BJ (cell line): ENCODE results near the gene MPL. TPM values are rescaled to one million over a fixed set of nuclear protein-coding genes. Genes with fewer than 3 reads are reported as not detected.

Experiments
- CTCF ChIA-PET: fragments of 350-600 bp; formaldehyde crosslinking; extraction: SDS; loops from one replicate; lab custom pipeline; 2021; ENCODE audit warnings: antibody characterized with exemption, inconsistent platforms; lab: Yijun Ruan, JAX
- POLR2A ChIA-PET: fragments of 300-600 bp; sonication (Branson Sonifier 250); formaldehyde crosslinking; extraction: SDS; loops from one replicate; lab custom pipeline; 2021; ENCODE audit warnings: antibody characterized with exemption; lab: Charles Lee
- DNase-seq: peaks from one replicate; pipeline ENCODE4 v3.0.0-alpha.2; 2011; ENCODE audit warnings: low read depth
- H3K27me3 ChIP-seq: 2 replicates; pipeline ENCODE4 v1.6.0; 2011; ENCODE audit warnings: low read length; ENCODE audit not compliant: control insufficient read depth, insufficient read depth
- H3K36me3 ChIP-seq: 2 replicates; pipeline ENCODE4 v1.5.1; 2011; ENCODE audit warnings: low read length; ENCODE audit not compliant: control insufficient read depth, insufficient read depth
- H3K4me3 ChIP-seq: 2 replicates; pipeline ENCODE4 v1.5.1; 2011; ENCODE audit warnings: low read depth, mild to moderate bottlenecking, control low read depth, low read length
- polyA minus RNA-seq: library from RNA; depleted of rRNA, polyadenylated mRNA; stranded (reverse); fragments of >200 nt; gene quantifications from 2 replicates; pipeline ENCODE4 v1.2.3, GENCODE V29; 2011; rRNA and poly(A)+ RNA removed
- polyA plus RNA-seq: library from polyadenylated mRNA; depleted of rRNA; stranded (reverse); fragments of >200 nt; gene quantifications from 2 replicates; pipeline ENCODE4 v1.2.3, GENCODE V29; 2011; rRNA removed
- TF ChIP-seq, protein P1 (sequence below): IDR thresholded peaks from 2 replicates; pipeline ENCODE4 v1.5.1; 2011; ENCODE audit warnings: low read depth, mild to moderate bottlenecking, control low read depth, inconsistent platforms, low read length, moderate library complexity; ENCODE audit not compliant: insufficient read depth

Gene MPL
- polyA plus RNA-seq (not detected in 2 replicates), polyA minus RNA-seq (0.67 TPM in 1 of 2 replicates, not detected in the other)

DNA sequence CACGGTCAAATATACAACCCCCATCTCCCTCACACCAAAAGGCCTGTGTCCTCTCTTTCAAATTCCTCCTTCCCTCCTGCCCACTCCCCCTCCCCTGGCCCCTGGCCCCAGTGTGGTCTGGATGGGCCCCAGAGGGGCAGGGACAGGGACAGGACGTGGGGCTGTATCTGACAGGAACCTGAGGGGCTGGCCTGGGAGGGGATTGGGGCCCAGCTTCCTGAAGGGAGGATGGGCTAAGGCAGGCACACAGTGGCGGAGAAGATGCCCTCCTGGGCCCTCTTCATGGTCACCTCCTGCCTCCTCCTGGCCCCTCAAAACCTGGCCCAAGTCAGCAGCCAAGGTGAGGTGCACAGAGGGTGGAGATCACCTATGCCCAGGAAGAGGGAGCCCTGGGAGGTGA is at the start of gene MPL:
MPL (plus strand) TSS at position 231 of the 400 bp plus-strand sequence; CDS start at position 262, 31 bp downstream.
- TF ChIP-seq, protein P1, sequence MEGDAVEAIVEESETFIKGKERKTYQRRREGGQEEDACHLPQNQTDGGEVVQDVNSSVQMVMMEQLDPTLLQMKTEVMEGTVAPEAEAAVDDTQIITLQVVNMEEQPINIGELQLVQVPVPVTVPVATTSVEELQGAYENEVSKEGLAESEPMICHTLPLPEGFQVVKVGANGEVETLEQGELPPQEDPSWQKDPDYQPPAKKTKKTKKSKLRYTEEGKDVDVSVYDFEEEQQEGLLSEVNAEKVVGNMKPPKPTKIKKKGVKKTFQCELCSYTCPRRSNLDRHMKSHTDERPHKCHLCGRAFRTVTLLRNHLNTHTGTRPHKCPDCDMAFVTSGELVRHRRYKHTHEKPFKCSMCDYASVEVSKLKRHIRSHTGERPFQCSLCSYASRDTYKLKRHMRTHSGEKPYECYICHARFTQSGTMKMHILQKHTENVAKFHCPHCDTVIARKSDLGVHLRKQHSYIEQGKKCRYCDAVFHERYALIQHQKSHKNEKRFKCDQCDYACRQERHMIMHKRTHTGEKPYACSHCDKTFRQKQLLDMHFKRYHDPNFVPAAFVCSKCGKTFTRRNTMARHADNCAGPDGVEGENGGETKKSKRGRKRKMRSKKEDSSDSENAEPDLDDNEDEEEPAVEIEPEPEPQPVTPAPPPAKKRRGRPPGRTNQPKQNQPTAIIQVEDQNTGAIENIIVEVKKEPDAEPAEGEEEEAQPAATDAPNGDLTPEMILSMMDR: no peak
- Histone ChIP-seq H3K4me3 (no peak within 1 kb of the TSS), H3K27me3 (peaks cover 10% of the 10 kb centered on the region; the same call in 1 of the 2 replicates), H3K36me3 (no peaks in the 10 kb centered on the region)
- CTCF ChIA-PET: no interaction called here
- no peak for DNase-seq
- POLR2A ChIA-PET: no interaction called here

DNA sequence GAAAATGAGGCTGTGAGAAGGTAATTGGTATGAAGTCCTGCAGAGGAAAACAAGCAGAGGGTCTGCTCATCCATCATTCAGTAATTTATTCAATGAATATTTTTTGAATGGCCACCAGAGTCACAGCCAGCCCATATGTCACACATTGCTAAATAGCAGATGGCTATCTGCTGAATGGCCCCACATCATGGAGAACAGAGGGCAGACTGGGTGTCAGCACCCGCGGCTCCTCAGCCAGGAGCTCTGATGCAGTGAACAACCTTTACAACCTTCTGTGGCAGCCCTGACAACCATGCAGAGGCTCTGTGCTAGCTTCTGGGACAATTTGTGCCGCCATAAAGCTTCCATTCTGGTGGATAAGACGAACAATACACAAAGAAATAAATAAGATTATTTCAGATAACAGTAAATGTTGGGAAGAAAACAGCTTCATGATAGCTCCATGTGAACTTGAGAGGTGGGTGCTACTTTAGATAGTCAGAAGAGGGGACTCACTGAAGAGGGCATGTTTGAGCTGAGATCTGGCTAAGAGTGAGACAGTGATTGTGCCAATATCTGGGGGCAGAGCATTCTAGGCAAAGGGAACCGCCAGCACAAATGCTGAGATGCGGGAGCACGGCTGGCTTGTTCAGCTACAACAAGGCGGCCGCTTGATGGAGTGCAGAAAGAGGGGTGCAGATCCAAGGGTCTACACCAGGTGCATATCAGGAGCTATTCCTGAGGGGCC is 49.4 kb upstream of the MPL start:
- Histone ChIP-seq H3K4me3 (no peak overlapping the region), H3K27me3 (peaks cover 5% of the 10 kb centered on the region), H3K36me3 (no peaks in the 10 kb centered on the region)
- DNase-seq: no peak
- POLR2A ChIA-PET: no interaction called here
- TF ChIP-seq, protein P1: no peak
- CTCF ChIA-PET: no interaction called here

DNA sequence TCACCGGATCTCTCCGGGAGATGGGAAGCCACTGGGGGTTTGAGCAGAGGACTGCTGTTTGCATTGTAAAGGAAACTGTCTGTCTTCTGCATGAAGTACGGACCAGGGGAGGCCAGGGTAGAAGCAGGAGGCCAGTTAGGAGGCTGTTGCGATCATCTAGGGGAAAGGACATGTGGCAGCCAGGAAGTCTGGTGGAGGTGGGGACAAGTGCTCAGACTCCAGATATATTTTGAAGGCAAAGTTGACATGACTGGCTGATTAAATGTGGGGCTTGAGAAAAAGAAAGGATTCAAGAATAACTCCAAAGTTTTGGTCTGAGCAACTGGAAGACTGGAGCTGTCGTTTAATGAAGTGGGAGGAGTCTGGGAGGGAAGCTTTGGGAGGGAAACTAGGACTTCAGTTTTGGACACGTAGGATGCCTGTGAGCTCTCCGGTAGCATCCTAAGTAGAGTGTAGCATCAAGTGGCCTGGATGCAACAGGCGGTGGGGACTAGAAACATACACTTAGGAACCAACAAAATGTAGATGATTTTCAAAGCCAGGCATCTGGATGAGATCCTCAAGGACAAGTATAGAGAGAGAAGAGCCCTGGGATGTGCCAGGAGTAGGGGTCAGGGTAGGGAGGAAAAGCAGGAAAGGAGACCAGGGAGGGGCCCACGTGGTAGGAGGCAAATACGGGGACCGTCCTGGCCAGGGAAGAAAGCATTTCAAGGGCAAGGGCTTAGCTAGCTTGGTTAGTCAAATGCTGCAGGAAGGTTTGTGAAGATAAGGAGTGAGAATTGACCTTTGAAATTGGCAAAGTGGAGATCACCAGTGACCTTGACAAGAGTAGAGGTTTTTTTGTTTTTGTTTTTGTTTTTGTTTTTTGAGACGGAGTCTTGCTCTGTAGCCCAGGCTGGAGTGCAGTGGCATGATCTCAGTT is 48.6 kb upstream of the MPL start:
- H3K36me3 ChIP-seq: no peaks in the 10 kb centered on the region
- H3K4me3 ChIP-seq: no peak overlapping the region
- H3K27me3 ChIP-seq: peaks cover 5% of the 10 kb centered on the region
- DNase-seq: no peak
- ChIA-PET POLR2A (no interaction called here), CTCF (interaction anchor here (0.6 kb wide), 1 partner anchor 834 kb away, joined by 3 read pairs; no protein-coding TSS in a partner anchor)
- TF ChIP-seq, protein P1: no peak

DNA sequence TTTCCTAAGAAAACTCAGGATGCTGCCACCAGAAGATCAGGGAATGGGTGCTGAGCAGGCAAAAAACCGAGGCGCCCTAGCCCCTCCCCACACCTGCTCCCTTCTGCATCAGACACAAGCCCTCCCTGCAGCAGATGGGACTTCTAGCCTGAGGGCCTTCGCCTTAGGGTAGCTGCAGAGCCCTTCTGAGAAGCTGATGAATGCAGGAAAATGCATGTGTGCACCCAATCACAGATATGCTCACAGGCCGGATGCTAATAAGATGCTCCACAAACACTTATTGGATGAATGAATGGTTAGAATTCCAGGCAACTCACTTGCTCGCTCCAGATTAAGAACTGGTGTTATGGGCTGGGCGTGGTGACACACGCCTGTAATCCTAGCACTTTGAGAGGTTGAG is 45.4 kb upstream of the MPL start:
- TF ChIP-seq, protein P1: no peak
- Histone ChIP-seq H3K27me3 (peaks cover 2% of the 10 kb centered on the region), H3K4me3 (no peak overlapping the region), H3K36me3 (no peaks in the 10 kb centered on the region)
- ChIA-PET POLR2A (interaction anchor here (1.2 kb wide), 1 partner anchor 31 kb away, joined by 6 read pairs; no protein-coding TSS in a partner anchor), CTCF (no interaction called here)
- DNase-seq: no peak

DNA sequence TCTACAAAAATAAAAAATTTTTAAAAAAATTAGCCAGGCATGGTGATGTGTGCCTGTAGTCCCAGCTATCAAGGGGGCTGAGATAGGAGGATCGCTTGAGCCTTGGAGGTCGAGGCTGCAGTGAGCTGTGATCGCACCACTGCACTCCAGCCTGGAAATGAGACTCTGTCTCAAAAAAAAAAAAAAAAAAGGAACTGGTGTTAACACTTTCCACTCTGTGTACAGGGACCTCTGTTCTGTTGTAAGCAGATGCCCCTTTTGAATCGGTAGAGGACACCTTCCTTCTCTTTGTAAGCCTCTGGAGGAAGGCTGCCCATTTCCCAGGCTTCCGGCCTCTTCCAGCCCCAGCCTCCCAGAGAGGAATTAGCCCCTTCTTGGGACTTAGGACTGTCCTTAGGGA is 44.9 kb upstream of the MPL start:
- DNase-seq: no peak
- H3K27me3 ChIP-seq: peaks cover 2% of the 10 kb centered on the region
- ChIA-PET CTCF (no interaction called here), POLR2A (interaction anchor here (1.2 kb wide), 1 partner anchor 32 kb away, joined by 6 read pairs; no protein-coding TSS in a partner anchor)
- TF ChIP-seq, protein P1: no peak
- no peak overlapping the region for H3K4me3 ChIP-seq
- H3K36me3 ChIP-seq: no peaks in the 10 kb centered on the region
